Measurements from ENCODE around the gene ATP10B.

GRCh38 chr5:160537940-160538339 is 314.1 kb downstream of the ATP10B start:
- no peak for TF ChIP-seq TAF1 (IDR thresholded peaks at IDR 0.05; ENCODE audit: borderline replicate concordance, low read depth, low read length)
- no peak for TF ChIP-seq POLR2A (IDR thresholded peaks at IDR 0.05; ENCODE audit: low read depth, low read length)

Measured in GM12892 (cell line).